HG03095 (cell line): ENCODE measurements around the gene PROSER3.
"Not testable (repeated sequence)": the region's sequence is repeated elsewhere in the genome, so short reads cannot be mapped to it uniquely, and the experiment has no call there.

Source experiments
- ATAC-seq: cut with Tn5 transposase; IDR thresholded peaks from one replicate; pipeline ENCODE4 v1.9.1; 2021; ENCODE audit warnings: moderate library complexity; ENCODE audit not compliant: unreplicated experiment

Gene PROSER3

DNA sequence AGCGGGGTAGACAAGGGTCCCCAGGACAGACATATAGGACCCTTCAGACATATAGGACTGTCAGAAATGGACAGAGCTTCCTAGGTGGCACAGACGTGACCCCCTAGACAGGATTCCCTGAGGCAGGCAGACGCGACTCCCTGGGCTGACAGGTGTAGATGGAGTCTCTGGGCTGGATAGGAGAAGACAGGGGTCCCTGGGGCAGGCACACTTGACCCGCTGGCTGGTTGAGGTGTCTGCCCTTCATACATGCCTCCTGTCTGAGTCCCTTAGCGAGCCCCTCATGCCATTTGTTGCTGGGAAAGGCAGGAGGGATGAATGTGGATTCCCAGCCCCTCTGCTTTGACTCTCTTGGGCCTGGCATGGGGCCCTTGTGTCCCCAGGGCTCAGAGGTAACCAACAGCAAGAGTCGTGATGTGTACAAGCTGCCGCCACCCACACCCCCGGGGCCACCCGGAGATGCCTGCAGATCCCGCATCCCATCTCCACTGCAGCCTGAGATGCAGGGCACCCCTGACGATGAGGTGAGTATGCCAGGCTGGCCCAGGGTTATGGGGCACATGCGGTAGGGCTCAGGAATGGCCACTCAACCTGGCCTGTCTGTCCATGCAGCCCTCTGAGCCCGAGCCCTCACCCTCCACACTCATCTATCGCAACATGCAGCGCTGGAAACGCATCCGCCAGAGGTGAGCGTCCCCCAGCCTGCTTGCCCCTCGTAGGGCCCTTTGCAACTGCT, 4.2 kb upstream of the PROSER3 start:
- no peak for ATAC-seq

GRCh38 chr19:35754370-35755130, 3.4 kb upstream of the PROSER3 start:
- ATAC-seq = no peak

DNA sequence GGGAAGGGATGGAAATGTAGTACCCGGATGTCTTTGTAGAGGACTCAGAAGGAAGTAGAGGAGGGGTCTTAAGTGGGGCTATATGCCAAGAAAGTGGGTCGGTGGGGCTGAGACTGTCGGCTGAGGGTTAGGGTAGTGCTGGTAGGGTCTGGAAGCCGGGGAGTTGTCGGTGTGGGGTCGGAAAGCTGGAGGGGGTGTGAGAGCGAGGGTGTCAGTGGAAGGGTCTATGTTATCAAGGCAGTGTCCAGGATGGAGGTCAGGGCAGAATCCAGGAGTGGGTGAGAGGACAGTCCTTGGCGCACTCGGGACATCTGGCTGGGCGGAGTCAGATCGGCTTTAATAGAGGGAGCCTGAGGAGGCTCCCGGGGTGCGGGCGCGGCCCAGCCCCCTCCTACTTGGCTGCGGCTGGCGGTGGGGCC, 2.8 kb upstream of the PROSER3 start:
- ATAC-seq = no peak

GRCh38 chr19:35755550-35756376, 2.2 kb upstream of the PROSER3 start:
- ATAC-seq = no peak

- no peak for ATAC-seq
These were observed 1.4 kb upstream of the PROSER3 start, which contains the start of gene HSPB6 for GRCh38 chr19:35756377-35757230. TSS of gene HSPB6 (minus strand) at chr19:35757029. CDS start at chr19:35757008, 21 bp downstream.

DNA sequence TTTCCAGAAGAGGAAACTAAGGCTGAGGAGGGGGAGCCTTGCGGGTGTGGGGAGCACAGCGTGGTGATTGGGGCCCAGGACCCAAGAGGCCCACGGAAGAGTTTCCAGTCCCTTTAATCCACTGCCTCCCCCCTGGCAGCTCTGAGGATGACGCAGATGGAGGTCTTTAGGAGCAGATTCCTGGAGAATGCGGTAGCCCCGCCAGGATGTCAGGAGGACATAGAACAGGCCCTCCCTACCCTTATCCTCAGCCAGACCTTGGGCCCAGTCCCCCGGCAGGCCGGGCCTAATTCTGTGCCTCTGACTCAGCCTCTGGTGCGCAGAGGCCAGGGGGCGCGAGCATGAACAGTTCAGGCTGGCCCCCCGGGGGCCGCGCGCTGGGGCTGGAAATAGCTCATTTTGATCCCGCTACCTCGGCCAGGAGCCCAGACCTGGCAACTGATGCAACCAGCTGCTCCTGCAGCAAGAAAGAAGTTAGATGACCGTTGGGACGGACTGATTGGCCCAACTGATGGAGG, 686 bp upstream of the PROSER3 start:
- no peak for ATAC-seq

GRCh38 chr19:35759697-35760096, 1.7 kb downstream of the PROSER3 start:
- no peak for ATAC-seq

- ATAC-seq = no peak
These were observed 2.9 kb downstream of the PROSER3 start for GRCh38 chr19:35760711-35761349.

GRCh38 chr19:35764432-35765315, 6.7 kb downstream of the PROSER3 start:
- ATAC-seq = no peak

DNA sequence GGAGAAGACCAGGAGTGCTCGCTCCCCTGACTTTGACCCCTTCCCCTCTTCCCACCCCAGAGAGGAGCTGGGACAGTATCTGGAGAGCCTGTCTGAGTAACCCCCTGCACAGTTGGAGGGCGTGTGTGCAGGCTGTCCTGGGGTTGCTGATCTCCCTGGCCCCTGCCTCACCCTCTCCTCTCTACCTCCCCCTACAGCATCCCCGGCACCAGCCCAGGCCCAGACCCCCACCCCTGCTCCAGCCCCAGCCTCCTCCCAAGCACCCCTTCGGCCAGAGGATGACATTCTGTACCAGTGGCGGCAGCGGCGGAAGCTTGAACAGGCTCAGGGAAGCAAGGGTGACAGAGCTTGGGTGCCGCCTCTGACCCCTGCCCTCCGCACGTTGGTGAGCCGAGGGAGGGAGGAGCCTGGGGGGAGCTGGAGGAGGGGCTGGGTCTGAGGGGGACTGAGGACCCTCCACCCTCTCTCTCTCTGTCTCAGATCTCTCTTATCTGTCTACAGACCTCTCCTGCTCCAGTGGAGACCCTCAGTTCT, 8.7 kb downstream of the PROSER3 start:
- no peak for ATAC-seq

DNA sequence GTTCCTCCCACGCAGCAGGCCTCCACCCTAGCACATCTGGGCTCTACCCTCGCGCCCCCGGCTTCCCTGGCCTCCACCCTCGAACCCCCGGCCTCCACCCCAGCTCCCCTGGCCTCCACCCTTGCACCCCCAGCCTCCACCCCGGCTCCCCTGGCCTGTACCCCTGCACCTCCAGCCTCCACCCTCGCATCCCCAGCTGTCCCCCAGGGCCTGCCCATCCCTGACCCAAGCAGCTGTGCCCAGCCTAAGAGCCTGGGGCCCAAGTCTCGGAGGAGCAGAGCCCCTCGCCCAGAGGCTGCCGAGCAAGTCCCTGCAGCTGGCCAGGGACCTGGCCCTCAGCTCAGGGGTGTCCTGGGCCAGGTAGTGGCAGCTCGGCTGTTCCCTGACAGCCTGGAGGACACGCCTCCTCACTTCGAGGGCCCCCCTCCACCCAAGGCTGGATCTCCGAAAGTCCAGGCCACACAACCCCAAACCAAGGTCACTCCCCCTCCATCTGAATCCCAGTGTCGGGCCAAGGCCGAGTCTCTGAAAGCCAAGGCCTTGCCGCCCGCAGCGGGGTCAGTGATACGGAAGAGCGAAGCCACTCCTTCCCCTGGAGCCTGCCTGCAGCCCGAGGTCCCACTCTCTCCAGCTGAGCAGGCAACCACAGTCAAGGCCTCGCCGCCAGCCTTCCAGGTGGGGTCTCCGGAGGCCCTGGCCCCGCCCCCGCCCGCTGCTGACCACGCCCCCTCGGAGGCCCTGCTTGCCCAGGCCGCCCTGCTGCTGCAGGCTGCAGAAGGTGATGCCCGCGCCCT, 9.5 kb downstream of the PROSER3 start:
- no peak for ATAC-seq

GRCh38 chr19:35768082-35768421, 10.1 kb downstream of the PROSER3 start:
- no peak for ATAC-seq

GRCh38 chr19:35772362-35772761, 14.4 kb downstream of the PROSER3 start:
- not testable (repeated sequence) for ATAC-seq

DNA sequence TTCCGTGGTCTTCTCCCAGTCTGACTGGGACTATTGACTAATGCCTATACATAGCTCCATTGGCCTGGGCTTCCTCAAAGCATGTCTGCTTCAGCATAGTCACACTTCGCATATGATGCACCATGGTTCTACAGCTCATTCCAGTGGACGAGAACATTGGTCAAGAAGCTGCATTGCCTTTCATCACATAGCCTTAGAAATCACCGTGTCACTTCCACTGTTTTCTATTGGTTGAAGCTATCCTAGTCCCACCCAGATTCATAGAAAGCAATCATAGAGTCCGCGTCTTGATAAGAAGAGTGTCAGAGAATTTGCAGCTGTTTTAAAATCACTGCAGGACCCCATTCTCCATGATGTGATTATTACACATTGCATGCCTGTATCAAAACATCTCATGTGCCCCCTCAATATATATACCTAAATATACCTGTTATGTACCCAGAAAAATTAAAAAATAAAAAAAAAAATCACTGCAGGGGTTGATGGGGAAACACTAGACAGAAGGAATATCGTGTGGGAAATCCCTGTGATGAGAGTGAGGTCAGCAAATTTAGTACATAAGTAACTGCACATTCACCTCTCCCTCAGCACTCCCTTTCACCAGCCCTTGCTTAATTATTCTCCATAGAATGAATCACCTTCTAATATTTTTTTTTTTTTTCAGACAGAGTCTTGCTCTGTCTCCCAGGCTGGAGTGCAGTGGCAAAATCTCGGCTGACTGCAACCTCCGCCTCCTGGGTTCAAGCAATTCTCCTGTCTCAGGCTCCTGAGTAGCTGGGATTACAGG, 15.2 kb downstream of the PROSER3 start:
- ATAC-seq = no peak

DNA sequence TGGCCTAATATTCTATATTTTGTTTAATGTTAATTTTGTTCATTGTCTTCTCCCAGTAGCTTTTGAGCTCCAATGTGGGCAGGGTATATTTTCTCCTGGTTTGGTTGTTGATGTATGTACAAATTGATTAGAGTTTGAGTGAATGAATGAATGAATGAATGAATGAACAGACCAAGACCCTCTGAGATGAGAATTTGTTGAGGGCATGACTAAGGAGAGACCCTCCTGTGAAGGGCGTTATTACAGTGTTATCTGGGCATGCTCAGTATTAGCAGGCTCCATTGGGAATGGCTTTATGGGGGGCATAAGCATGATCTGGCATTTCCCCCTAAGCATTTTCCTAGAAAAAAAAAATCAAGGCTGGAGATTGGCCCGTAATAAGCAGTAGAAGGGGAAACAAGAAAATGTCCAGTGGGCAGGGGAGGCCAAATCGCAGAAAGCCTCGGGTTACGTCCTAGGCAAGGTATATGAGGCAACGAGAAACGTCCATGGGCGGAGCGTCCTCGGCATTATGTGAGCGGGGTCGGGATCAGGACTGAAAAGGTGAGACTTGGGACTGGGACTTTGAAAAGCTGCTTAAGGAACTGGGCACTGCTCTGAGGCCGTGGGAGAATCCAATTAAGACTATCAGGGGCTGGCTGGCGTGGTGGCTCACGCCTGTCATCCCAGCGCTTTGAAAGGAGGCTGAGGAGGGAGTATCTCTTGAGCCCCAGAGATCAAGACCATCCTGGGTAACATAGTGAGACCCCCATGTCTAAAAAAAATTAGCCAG, 16.5 kb downstream of the PROSER3 start:
- no peak for ATAC-seq

GRCh38 chr19:35775046-35775297, 17.0 kb downstream of the PROSER3 start:
- no peak for ATAC-seq
